Stimulated activated naive CD8-positive, alpha-beta T cell treated with anti-CD3 and anti-CD28 coated beads, Interleukin-15, Interleukin-2, amounts not matched to agents 100 ng/mL and 50 ng/mL, for 24 hours (primary cell): ENCODE measurements around the gene GOLGA6C.
"Not testable (repeated sequence)": the region's sequence is repeated elsewhere in the genome, so short reads cannot be mapped to it uniquely, and the experiment has no call there.

Experiments
- H3K27ac Mint-ChIP-seq: one replicate; pipeline ENCODE4 v1.8.0; 2021; ENCODE audit warnings: mild to moderate bottlenecking, mixed read lengths
- H3K27me3 Mint-ChIP-seq: one replicate; pipeline ENCODE4 v1.8.0; 2021; ENCODE audit warnings: mixed read lengths
- H3K36me3 Mint-ChIP-seq: one replicate; pipeline ENCODE4 v1.8.0; 2021; ENCODE audit warnings: low read depth, mixed read lengths
- H3K4me1 Mint-ChIP-seq: one replicate; pipeline ENCODE4 v1.8.0; 2021; ENCODE audit warnings: low read depth, mixed read lengths
- H3K4me3 Mint-ChIP-seq: one replicate; pipeline ENCODE4 v1.8.0; 2021; ENCODE audit warnings: mild to moderate bottlenecking, mixed read lengths
- H3K9me3 Mint-ChIP-seq: one replicate; pipeline ENCODE4 v1.8.0; 2021; ENCODE audit warnings: mixed read lengths

The GOLGA6C gene

GRCh38 chr15:75312548-75312947 lies 54.4 kb downstream of the GOLGA6C start:
- Mint-ChIP-seq H3K27me3 (peaks cover 20% of the 10 kb centered on the region), H3K4me1 (peaks cover 15% of the 10 kb centered on the region)
- H3K9me3 Mint-ChIP-seq, H3K36me3 Mint-ChIP-seq, H3K4me3 Mint-ChIP-seq, H3K27ac Mint-ChIP-seq: not testable (repeated sequence)

GRCh38 chr15:75313116-75313845 lies 55.1 kb downstream of the GOLGA6C start:
- no peaks in the 10 kb centered on the region for H3K9me3 Mint-ChIP-seq
- no peaks in the 10 kb centered on the region for H3K36me3 Mint-ChIP-seq
- peaks cover 12% of the 10 kb centered on the region for H3K27me3 Mint-ChIP-seq
- H3K4me3 Mint-ChIP-seq, result no peak overlapping the region
- no peak overlapping the region for H3K27ac Mint-ChIP-seq
- peaks cover 15% of the 10 kb centered on the region for H3K4me1 Mint-ChIP-seq

GRCh38 chr15:75314552-75315290 lies 56.6 kb downstream of the GOLGA6C start:
- H3K27me3 Mint-ChIP-seq, result peaks cover 7% of the 10 kb centered on the region
- H3K36me3 Mint-ChIP-seq, result no peaks in the 10 kb centered on the region
- no peaks in the 10 kb centered on the region for H3K9me3 Mint-ChIP-seq
- peaks cover 15% of the 10 kb centered on the region for H3K4me1 Mint-ChIP-seq
- H3K4me3 Mint-ChIP-seq, result no peak overlapping the region
- no peak overlapping the region for H3K27ac Mint-ChIP-seq

- not testable (repeated sequence) for H3K9me3 Mint-ChIP-seq, H3K27me3 Mint-ChIP-seq, H3K4me3 Mint-ChIP-seq, H3K36me3 Mint-ChIP-seq, H3K27ac Mint-ChIP-seq, H3K4me1 Mint-ChIP-seq
These were observed 61.2 kb downstream of the GOLGA6C start for GRCh38 chr15:75319231-75319897.
